Suprapubic skin (tissue), 3 donors: ENCODE measurements around the gene NSMCE1.

ENCODE experiments used
- CTCF ChIP-seq, 2 donors: fragments of 200-600 bp in 1 of 2; fragments of 450-650 bp in 1 of 2; sonication (generic) in 1 of 2; IDR thresholded peaks; one replicate each; pipeline ENCODE4 v1.5.1; 2016 to 2019; ENCODE audit warnings: antibody characterized with exemption in 2 of 2, mild to moderate bottlenecking in 1 of 2, moderate library complexity in 1 of 2
- POLR2A ChIP-seq, 2 donors: fragments of 450-650 bp; IDR thresholded peaks; one replicate each; pipeline ENCODE4 v1.6.1; 2017; ENCODE audit warnings: antibody characterized with exemption in 2 of 2, mild to moderate bottlenecking in 2 of 2, moderate library complexity in 2 of 2

DNA sequence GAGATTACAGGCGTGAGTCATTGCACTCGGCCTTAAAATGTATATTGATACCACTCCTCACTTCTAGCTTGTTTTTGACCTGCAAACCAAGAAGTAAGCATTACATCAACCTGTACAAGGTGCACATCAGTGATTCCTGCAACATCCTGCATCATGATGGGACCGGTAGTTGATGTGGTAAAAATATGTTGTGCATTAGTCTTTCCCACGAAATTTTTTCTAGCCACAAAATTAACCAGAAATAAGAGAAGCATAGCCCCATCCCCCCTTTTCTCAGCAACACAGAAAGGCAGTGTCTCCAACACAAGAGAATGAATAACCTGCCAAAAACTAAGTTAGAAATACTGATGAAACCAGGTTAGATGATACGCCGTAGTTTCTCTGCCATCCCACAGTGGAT is 21.1 kb upstream of the NSMCE1 start:
- no peak for TF ChIP-seq CTCF (IDR thresholded peaks at IDR 0.05)
- TF ChIP-seq POLR2A (IDR thresholded peaks at IDR 0.05) = no peak
